NT2/D1 (cell line): ENCODE results near the gene NAALAD2.

ENCODE experiments used
- SUZ12 ChIP-seq: IDR thresholded peaks from 2 replicates; pipeline ENCODE4 v1.6.1; 2011; ENCODE audit not compliant: insufficient read length, insufficient read depth; ENCODE audit errors: extremely low read depth
- YY1 ChIP-seq: IDR thresholded peaks from 2 replicates; pipeline ENCODE4 v1.6.1; 2011; ENCODE audit not compliant: insufficient read length, insufficient read depth

GRCh38 chr11:90235526-90235925 lies 101.1 kb downstream of the NAALAD2 start:
- TF ChIP-seq YY1 (no peak), SUZ12 (no peak)
